ENCODE results near the gene DMRTC1.
"Not testable (repeated sequence)": the region's sequence is repeated elsewhere in the genome, so short reads cannot be mapped to it uniquely, and the experiment has no call there.

The DMRTC1 gene

DNA sequence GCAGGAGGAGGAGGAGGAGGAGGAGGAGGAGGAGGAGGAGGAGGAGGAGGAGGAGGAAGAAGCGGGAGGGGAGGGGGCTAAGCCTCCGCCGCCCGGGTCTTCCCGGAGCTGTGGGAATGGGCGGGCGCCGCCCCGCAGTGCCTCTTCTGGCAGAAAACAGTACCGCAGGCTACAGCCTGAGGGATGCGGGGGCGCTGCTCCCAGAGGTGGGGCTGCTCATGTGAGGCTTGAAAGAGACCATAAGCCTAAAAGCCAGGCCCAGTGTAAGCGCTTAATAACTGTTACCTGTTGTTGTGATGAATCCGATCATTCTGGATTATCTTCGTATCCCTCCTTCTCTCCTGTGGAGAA is at the start of gene DMRTC1:
Gene DMRTC1, minus strand, starts transcription at position 19 of the 351 bp plus-strand sequence. CDS start 68,143 bp downstream, outside the sequence.
- in situ Hi-C loops (cut with MboI; ENCODE audit: low sequenced_read_pairs), result not testable (repeated sequence)

- in situ Hi-C loops (cut with MboI; ENCODE audit: low sequenced_read_pairs), result not testable (repeated sequence)
Measured at GRCh38 chrX:72980894-72981469, 37.3 kb upstream of the DMRTC1 start.

DNA sequence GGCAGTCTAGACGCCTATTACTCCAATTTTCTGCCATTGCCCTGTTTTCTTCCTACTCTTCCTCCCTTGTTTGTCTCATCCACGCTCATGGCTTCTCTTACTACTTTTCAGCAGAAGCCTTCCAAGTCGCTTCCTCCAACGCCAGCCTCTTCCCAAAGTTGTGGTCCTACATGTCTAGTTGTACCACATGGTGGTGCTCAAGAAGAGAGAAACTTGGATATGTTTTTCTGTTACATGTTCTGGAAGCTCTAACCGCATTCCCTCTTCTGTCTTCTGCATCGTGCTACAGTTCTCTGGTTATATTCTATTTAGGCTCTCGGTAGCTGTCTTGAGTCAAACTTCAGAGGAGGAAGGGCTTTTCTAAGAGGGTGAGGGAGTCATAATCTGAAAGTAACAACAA is 31.2 kb upstream of the DMRTC1 start:
- in situ Hi-C loops (cut with MboI; ENCODE audit: low sequenced_read_pairs), result not testable (repeated sequence)

DNA sequence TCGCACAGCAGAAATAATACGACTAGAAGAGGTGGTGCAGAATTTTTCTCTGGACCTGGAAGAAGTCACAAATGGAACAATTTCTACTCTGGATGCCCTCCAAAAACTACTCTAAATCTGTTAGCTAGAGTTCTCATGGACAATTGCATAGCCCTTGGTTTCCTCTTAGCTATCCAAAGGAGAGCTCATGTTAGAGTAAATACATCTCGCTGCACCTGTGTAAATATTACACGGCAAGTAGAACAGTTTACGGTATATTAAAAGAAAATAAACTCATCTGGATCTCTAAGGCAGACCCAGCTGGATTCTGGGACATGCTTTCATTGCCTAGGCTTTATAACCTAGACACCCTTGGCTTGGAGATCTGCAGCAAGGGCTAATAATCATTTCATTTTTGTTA is 28.2 kb upstream of the DMRTC1 start:
- in situ Hi-C loops (cut with MboI; ENCODE audit: low sequenced_read_pairs), result not testable (repeated sequence)

DNA sequence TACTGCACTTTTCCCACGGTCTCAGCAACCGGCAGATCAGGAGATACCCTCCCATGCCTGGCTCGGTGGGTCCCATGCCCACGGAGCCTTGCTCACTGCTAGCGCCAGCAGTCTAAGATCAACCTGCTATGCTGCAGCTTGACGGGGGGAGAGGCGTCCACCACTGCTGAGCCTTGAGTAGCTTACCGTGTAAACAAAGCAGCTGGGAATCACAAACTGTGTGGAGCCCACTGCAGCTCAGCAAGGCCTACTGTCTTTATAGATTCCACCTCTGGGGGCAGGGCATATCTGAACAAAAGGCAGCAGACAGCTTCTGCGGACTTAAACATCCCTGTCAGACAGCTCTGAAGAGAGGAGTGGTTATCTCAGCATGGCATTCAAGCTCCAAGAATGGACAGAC is 16.3 kb upstream of the DMRTC1 start:
- in situ Hi-C loops (cut with MboI; ENCODE audit: low sequenced_read_pairs), result not testable (repeated sequence)

- in situ Hi-C loops (cut with MboI; ENCODE audit: low sequenced_read_pairs), result not testable (repeated sequence)
Measured at GRCh38 chrX:72943035-72943818, 410 bp downstream of the DMRTC1 start.

GRCh38 chrX:72942272-72942671 is 1.4 kb downstream of the DMRTC1 start:
- in situ Hi-C loops (cut with MboI; ENCODE audit: low sequenced_read_pairs), result not testable (repeated sequence)

GRCh38 chrX:72937906-72938305 is 5.7 kb downstream of the DMRTC1 start, which contains the start of gene FAM236A:
FAM236A (plus strand) TSS chrX:72938206; CDS start chrX:72938263, 57 bp downstream.
- in situ Hi-C loops (cut with MboI; ENCODE audit: low sequenced_read_pairs), result not testable (repeated sequence)

GRCh38 chrX:72936882-72937455 is 6.7 kb downstream of the DMRTC1 start:
- in situ Hi-C loops (cut with MboI; ENCODE audit: low sequenced_read_pairs), result not testable (repeated sequence)

GRCh38 chrX:72936455-72936854 is 7.2 kb downstream of the DMRTC1 start:
- in situ Hi-C loops (cut with MboI; ENCODE audit: low sequenced_read_pairs), result not testable (repeated sequence)

DNA sequence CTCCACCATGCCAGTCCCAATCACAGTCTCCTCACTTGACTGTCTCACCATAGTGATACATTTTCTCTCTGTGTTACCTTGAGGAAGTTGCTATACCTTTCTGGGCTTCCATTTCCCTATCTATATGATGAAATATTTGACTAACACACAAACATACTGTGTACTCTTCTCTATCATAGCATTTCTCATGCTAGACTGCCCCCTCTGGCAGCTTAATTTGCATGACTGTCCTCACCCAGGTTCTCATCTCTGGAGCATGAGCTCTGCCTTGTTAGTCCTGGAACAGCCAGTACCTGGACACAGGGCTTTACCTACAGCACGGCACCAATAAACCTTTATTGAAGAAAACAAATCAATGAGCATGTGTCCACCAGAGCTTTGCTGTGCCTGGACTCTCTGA is 11.4 kb downstream of the DMRTC1 start:
- in situ Hi-C loops (cut with MboI; ENCODE audit: low sequenced_read_pairs), result not testable (repeated sequence)

- in situ Hi-C loops (cut with MboI; ENCODE audit: low sequenced_read_pairs), result not testable (repeated sequence)
Measured at GRCh38 chrX:72916096-72916495, 27.5 kb downstream of the DMRTC1 start.

DNA sequence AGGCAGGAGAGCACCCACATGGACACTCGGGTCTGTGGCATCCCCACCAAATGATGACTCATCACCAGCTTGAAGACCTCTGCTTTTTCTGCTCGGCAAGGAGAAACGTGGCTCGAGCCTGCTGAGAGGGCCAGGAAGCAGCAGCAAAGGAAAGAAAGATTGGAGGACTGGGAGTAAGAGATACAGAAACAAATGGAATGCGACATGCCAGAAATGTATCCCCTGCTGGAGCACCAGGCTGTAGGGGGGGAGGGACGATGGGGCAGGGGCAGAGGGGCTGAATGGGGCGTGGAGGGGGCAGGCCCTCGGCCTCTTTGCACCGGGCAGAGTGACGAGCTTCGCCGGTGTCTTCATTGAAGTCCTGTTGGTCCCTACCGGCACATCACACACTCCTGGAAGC is 31.3 kb downstream of the DMRTC1 start, which contains the start of gene FAM236C:
Gene FAM236C, plus strand, starts transcription at position 301 of the 400 bp plus-strand sequence. CDS start 100 bp downstream, outside the sequence.
- in situ Hi-C loops (cut with MboI; ENCODE audit: low sequenced_read_pairs), result not testable (repeated sequence)

GRCh38 chrX:72889740-72890139 is 53.9 kb downstream of the DMRTC1 start:
- in situ Hi-C loops (cut with MboI; ENCODE audit: low sequenced_read_pairs), result not testable (repeated sequence)

GRCh38 chrX:72882898-72883297 is 60.7 kb downstream of the DMRTC1 start:
- in situ Hi-C loops (cut with MboI; ENCODE audit: low sequenced_read_pairs), result not testable (repeated sequence)

GRCh38 chrX:72837532-72837931 is 106.1 kb downstream of the DMRTC1 start:
- in situ Hi-C loops (cut with MboI; ENCODE audit: low sequenced_read_pairs), result not testable (repeated sequence)

GRCh38 chrX:72830701-72831100 is 112.9 kb downstream of the DMRTC1 start:
- in situ Hi-C loops (cut with MboI; ENCODE audit: low sequenced_read_pairs), result not testable (repeated sequence)

All from HL-60/S4 (cell line).